ENCODE measurements around the gene BCL2L11.
"Not testable (repeated sequence)": the region's sequence is repeated elsewhere in the genome, so short reads cannot be mapped to it uniquely, and the experiment has no call there.

Gene BCL2L11

DNA sequence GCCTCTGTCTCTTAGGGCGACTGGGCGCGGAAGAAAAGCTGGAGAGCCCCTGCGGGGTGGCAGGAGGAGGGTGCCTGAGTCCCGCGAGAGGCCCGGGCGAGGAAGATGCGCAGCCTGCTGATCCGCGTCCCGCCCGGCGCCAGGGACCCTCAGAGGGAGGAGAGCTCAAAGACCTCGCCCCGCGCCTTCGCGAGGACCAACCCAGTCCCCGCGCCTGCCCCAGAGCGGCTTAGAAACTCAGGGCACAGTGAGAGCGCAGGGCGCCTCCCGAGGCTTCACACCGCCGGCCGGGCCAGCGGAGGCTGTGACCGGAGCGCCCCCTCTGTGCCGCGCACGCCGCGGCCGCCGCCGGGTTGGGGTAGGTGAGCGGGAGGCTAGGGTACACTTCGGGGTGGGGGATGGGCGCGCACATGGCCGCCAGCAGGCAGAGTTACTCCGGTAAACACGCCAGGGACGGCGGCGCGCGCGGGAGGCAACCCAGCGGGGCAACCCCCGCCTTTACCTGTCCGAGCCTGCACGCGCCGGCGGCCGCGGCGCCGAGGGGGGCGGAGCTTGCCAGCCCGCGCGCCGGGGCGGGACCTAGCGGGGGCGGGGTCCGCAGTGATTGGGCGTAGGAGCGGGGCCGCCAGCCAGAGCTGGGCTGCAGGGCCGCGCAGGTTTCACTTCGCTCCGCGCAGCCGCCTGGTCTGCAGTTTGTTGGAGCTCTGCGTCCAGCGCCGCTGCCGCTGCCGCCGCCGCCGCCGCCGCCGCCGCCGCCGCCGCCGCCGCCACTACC lies at the start of gene BCL2L11:
TSS of gene BCL2L11 (plus strand) at position 662 of the 775 bp plus-strand sequence. CDS start 2,832 bp downstream, outside the sequence.
- DNase-seq (ENCODE audit: low read depth): peak; percentile 72

DNA sequence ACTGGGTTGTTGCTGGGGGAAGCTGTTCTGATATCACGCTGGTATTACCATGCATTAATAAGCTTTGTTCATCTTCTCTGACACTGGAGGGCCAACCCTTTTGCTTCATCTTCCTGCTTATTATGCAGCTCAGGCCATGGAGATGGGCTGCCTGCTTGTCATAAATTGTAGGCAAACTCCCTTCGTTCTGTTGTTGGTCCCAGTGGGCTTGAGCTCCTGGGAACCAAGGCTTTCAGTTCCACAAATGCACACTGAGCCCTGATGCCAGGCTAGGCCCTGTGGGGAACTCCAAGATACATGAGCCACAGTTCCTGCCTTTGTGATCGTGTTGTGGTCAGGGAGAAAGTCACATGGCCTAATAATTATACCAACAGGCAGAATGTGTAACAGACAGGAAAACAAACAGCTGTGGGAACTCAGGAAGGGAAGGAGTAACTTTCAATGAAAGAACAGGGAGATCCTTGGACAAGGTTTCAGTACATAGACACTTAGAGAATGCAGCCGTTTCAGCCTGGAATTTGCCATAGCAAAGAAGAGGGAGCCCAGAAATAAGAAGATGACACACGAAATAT lies 49.0 kb upstream of the BCL2L11 start:
- DNase-seq (ENCODE audit: low read depth): peak; percentile 39

DNA sequence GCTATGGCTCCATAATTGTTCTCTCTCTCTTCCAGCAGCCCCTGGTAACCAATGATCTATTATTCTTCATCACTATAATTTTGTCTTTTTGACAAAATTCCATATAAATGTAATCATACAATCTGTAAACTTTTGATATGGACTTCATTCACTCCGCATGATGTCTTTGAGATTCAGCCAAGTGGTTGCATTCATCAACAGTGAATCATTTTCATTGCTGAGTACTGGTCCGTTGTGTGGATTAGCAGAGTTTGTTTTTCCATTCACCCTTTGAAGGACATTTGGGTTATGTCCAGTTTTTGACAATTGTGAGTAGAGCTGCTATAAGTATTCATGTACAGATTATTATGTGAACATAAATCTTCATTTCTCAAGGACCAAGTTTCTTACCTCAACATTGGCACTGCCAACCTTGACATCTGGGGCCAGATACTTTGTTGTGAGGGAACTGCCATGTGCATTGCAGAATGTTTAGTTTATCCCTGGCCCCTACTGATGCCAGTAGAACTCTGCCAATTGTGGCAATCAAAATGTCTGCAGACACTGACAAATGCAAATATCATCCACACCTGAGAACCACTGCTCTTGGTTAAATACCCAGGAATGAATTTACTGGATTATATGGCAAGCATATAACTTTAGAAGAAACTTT lies 48.4 kb upstream of the BCL2L11 start:
- peak; percentile 35 for DNase-seq (ENCODE audit: low read depth)

DNA sequence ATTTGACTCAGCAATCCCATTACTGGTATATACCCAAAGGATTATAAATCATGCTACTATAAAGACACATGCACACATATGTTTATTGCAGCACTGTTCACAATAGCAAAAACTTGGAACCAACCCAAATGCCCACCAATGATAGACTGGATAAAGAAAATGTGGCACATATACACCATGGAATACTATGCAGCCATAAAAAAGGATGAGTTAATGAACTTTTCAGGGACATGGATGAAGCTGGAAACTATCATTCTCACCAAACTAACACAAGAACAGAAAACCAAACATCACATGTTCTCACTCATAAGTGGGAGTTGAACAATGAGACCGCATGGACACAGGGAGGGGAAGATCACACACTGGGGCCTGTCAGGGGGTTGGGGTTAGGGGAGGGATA lies 38.1 kb upstream of the BCL2L11 start:
- DNase-seq (ENCODE audit: low read depth): not testable (repeated sequence)

DNA sequence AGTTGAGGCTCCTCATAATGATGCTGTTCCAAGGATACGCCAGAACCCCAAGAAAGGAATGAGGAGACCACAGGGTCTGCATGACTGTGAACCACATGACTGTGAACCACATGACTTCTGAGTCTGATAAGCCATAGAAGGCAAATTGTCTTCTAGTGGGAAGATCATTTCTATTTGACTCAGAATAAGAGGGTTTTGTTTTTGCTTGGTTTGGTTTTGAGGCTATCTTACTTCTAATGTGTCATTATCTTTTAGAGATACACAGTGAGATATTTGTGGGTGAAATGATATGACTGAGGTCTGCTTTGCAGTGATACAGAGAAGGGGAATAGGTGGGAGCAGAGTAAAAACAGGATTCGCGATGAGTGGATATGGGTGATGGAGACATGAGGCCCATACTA lies 28.9 kb upstream of the BCL2L11 start:
- no peak for DNase-seq (ENCODE audit: low read depth)

DNA sequence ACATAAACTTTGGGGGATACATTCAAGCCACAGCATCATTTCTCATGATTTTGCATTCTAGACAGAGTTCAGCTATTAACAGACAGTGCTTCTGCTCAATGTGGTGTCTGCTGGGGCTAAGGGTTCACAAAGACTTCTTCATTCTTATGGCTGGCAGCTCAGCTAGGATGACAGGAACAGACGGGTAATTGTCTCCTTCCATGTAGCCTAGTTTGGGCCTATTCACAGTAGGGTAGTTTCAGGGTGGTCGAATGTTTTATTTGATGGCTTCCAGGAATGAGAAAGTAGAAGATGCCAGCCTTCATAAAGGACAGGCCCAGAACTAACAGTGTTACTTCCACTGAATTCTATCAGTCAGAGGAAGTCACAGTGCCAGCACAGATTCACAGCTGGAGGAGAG lies 26.0 kb upstream of the BCL2L11 start:
- no peak for DNase-seq (ENCODE audit: low read depth)

DNA sequence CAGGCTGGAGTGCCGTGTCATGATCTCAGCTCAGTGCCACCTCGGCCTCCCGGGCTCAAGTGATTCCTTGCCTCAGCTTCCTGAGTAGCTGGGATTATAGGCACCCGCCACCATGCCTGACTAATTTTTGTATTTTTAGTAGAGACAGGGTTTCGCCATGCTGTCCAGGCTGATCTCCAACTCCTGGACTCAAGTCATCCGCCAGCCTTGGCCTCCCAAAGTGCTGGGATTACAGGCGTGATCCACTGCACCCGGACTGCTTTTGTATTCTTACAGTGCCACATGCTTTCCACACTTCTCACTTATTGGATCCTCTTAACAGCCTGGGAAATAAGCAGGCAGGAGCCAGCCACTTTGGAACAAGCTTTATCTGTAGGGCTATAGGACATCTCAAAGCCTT lies 25.3 kb upstream of the BCL2L11 start:
- no peak for DNase-seq (ENCODE audit: low read depth)

- no peak for DNase-seq (ENCODE audit: low read depth)
Observed at GRCh38 chr2:111099402-111099801, 21.3 kb upstream of the BCL2L11 start.

- no peak for DNase-seq (ENCODE audit: low read depth)
Observed at GRCh38 chr2:111100087-111100764, 20.5 kb upstream of the BCL2L11 start.

DNA sequence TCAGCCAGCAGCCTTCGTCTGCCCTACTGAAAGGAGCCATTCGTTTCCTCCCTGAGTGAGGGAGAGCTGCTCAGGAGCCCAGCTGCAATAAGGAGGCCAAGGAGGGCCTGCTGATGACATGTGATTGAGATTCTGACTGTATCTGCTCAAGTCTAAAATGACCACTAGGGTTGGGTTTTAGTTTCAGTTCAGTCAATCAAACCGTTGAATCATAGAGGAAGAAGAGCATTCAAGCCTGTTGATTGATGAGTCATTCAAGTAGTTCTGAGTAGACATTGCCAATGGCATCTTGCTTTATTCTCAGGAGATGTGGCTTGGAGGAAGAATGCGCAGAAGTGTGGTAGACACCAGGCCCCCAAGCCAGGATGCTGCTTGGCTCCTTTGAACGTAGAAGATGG lies 19.9 kb upstream of the BCL2L11 start:
- no peak for DNase-seq (ENCODE audit: low read depth)

GRCh38 chr2:111101592-111101991 lies 19.1 kb upstream of the BCL2L11 start:
- no peak for DNase-seq (ENCODE audit: low read depth)

- DNase-seq (ENCODE audit: low read depth): no peak
Observed at GRCh38 chr2:111102216-111102615, 18.5 kb upstream of the BCL2L11 start.

GRCh38 chr2:111105926-111106325 lies 14.8 kb upstream of the BCL2L11 start:
- DNase-seq (ENCODE audit: low read depth): no peak

DNA sequence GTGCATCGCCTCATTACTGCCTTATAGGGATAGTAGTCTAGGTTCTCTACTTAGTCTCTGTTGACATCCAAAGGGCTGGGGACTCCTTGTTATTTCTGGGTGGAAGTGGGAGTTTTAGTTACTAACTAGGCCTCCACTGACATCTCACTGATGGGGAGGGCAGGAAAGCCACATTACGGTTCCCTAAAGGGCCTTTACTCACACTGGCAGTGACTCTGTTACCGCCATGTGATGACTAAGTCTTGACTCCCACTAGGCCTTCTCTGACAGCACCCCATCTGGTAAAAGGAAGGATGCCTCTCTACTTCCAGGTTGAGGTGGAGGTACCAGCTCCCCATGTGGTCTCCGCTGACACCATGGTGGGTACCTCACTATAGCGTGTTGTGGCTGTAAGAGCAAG lies 14.0 kb upstream of the BCL2L11 start:
- DNase-seq (ENCODE audit: low read depth): no peak

DNA sequence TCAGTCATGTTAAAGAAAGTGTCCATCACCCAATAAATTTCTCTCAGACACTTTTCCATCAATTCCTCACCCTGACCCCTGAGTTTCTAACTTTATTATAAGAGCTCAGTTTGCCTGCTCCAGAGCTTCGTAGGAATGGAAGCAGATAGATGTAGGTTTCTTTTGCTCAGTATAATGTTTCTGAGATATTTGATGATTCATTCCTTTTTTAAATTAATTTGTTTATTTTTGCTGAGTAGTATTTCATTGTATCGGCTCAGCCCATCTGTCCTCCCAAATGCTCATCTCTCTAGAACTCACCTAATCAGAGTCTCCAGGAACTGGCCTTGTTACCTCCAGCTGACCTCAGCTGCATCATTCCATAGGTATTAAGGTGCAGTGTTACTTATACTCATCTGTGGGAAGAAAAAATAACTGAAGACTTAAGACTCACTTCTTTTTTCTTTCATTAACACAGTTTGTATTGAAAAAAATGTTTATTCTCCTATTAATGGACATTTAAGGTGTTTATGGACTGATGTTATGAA lies 11.9 kb upstream of the BCL2L11 start:
- DNase-seq (ENCODE audit: low read depth): no peak

DNA sequence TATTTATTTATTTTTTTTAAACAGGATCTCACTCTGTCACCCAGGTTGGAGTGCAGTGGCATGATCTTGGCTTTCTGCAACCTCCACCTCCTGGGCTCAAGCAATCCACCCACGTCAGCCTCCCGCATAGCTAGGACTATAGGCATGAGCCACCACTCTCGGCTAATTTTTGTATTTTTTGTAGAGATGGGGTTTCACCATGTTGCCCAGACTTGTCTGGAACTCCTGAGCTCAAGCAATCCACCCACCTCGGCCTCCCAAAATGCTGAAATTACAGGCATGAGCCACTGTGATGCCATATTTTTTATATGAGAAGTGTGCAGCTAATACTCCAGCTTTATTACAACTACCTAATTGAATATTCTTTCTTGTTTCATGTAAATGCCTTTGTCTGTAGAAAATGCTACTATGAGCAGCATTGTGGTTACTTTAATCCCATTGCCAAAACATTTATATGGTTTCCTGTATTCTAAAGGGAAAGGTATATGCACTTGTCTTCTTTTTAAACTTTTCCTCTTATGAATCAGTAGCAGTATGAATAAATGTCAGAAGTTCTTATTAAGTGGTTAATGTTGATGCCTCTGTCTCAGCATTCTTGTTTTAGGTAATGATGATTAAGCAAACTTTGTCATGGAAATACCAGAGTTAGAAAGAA lies 9.5 kb upstream of the BCL2L11 start:
- DNase-seq (ENCODE audit: low read depth): no peak

DNA sequence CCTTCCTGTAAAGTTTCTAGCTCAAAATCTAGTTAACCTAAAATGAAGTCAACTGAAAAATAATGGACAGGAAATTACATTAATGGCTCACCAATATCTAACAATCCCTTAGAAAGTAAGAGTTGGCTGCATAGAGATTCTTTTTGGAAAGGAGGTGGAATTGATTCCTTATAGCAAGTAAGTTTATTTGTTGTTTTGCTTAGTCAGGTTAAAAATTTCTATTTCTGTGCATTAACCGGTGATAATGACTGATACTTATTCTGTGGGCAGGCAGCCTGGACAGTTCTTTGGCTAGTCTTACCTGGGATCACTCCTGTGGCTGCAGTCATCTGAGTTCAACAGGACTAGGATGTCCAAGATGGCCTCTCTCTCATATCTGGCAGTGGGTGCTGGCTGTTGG lies 6.9 kb upstream of the BCL2L11 start:
- DNase-seq (ENCODE audit: low read depth): no peak

DNA sequence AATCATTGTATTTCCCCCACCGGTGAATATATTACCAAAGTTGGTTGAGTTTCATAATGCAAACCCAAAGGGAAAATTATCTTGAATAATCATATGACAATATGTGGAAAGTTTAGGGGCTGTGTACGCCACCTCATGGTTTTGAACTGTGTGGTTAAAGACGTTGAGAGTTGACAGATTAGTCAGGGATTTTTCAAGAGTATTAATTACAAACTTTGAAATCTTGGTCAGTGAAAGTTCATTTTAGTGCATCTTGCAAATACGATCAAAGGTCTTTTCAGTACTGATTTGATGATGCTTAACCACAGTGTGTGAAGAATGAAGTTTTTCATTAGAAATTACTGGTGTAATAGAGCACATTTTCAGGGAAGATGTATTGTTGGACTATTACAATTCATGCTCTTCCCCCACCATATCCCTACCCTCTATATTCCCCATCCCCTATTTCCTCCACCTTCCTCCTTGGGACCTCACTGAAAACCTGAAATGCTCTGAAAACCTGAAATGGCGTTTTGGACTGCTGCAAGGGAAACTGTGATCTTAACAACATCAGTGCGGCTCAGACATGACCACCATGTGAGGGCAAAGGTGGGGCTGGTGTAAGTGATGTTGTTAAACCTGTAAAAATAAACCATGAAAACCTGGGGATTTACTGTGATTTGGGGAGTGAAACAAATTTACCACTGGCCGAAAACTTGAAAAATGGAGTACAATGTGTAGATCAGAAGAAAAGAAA lies 4.5 kb upstream of the BCL2L11 start:
- no peak for DNase-seq (ENCODE audit: low read depth)

DNA sequence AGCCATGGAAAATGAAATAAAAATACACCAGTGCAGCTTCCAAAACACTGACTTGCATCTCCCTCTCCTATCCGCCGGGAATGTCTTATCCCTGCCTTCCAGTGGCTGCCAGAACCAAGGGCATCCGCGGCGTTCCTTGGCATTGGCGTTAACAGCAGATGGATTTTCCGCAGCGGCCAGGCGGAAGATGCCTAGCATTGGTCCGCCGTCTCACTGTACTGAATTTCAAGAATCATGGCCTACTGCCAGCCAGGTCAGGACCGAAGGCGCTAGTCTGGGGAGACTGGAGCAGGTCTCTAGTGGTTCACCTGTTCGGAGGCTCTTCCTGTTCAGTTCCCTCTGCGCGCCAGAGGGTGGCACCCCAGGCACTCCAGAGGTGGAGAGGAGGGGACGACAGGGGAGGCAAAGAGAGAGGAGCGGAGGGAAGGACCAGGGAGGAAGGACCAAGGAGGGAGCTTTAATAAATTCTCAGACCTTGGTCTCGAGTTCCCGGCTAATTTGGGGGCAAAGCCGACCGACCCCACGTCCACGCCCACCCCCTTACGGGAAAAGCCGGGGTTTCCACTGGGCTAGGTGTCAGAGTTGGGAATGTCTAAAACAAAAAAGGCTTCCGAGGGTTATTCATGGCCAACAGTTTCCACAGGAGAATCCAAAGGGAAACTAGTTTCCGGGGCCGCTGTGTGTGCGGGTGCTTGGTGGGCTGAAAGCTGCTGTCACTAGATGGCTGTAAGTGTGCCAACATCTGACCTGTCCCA lies 3.7 kb upstream of the BCL2L11 start:
- DNase-seq (ENCODE audit: low read depth): peak; percentile 44
